Tibial artery (tissue), 4 donors: ENCODE results near the gene CARNS1.

ENCODE experiments used
- DNase-seq, 2 donors: peaks; one replicate each; pipeline ENCODE4 v3.0.0-alpha.2; 2019
- H3K27ac ChIP-seq, 2 donors: fragments of 200-600 bp; sonication (generic) in 1 of 2; 1 replicate in 1 of 2; 2 replicates in 1 of 2; pipeline ENCODE4 v1.5.1; 2018 to 2019; ENCODE audit warnings: mild to moderate bottlenecking in 1 of 2
- H3K27me3 ChIP-seq, 2 donors: fragments of 200-600 bp; sonication (generic) in 1 of 2; one replicate each; pipeline versions ENCODE4 v1.5.1 to v1.6.0; 2016 to 2019
- H3K36me3 ChIP-seq, 3 donors: fragments of 200-600 bp; sonication (generic) in 2 of 3; one replicate each; pipeline ENCODE4 v1.5.1; 2016 to 2019; ENCODE audit warnings: mild to moderate bottlenecking in 2 of 3
- H3K4me1 ChIP-seq, 4 donors: fragments of 200-600 bp; sonication (generic) in 2 of 4; 1 replicate in 3 of 4; 2 replicates in 1 of 4; pipeline ENCODE4 v1.5.1; 2016 to 2019
- H3K4me3 ChIP-seq, 2 donors: fragments of 200-600 bp; sonication (generic) in 1 of 2; 1 replicate in 1 of 2; 2 replicates in 1 of 2; pipeline ENCODE4 v1.5.1; 2018 to 2019; ENCODE audit warnings: mild to moderate bottlenecking in 2 of 2
- H3K9me3 ChIP-seq, 3 donors: fragments of 200-600 bp; sonication (generic) in 1 of 3; one replicate each; pipeline ENCODE4 v1.5.1; 2016 to 2019
- intact Hi-C: fragments of 100-400 bp; cut with DNase I; formaldehyde crosslinking; loops from one replicate; pipeline ENCODE4 v1.15.0; 2023; ENCODE audit warnings: low total_unique reads
- TF ChIP-seq, protein P1 (sequence below), 2 experiments: fragments of 200-600 bp in 1 of 2; fragments of 450-650 bp in 1 of 2; IDR thresholded peaks; one replicate each; pipeline ENCODE4 v1.5.1; 2017 to 2019; ENCODE audit warnings: antibody characterized with exemption in 2 of 2, mild to moderate bottlenecking in 1 of 2, moderate library complexity in 1 of 2

Gene CARNS1

DNA sequence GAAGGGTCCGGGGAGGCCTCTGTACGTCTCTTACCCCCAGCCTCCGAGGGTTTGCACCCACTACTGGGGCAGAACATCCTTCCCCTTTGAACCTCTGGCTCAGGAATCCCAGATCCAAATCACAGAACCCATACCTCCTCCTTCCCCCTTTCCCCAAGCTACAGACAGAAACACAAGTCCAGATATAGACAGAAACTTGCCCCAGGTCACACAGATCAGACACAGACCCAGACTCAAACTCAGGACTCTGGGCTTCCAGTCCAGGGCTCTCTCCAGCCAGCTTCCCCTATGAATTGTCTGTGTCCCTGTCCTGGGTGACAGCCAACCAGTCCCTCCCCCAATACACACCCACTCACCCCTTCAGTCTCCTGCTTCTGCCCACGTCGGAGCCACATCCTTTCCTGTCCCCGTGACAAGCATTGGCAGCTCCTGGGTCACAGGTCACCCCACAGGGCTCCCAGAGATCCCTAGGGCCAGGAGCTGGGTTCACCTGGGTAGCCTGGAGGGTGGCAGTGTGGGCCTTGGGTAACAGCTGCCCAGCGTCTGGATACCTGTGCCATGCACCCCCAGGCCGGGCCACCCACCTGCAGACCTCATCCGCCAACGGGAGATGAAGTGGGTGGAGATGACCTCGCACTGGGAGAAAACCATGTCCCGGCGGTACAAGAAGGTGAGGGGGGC is 10.8 kb upstream of the CARNS1 start:
- DNase-seq, result no peak
- peaks cover 0 to 5% (median 3%) of the 10 kb centered on the region in 3 donors for H3K36me3 ChIP-seq
- H3K27me3 ChIP-seq, result peaks cover 0 to 59% of the 10 kb centered on the region in 2 donors
- no peaks in the 10 kb centered on the region for H3K9me3 ChIP-seq
- no peak overlapping the region for H3K27ac ChIP-seq
- peaks cover 0 to 27% (median 17%) of the 10 kb centered on the region in 4 donors for H3K4me1 ChIP-seq
- TF ChIP-seq, protein P1, sequence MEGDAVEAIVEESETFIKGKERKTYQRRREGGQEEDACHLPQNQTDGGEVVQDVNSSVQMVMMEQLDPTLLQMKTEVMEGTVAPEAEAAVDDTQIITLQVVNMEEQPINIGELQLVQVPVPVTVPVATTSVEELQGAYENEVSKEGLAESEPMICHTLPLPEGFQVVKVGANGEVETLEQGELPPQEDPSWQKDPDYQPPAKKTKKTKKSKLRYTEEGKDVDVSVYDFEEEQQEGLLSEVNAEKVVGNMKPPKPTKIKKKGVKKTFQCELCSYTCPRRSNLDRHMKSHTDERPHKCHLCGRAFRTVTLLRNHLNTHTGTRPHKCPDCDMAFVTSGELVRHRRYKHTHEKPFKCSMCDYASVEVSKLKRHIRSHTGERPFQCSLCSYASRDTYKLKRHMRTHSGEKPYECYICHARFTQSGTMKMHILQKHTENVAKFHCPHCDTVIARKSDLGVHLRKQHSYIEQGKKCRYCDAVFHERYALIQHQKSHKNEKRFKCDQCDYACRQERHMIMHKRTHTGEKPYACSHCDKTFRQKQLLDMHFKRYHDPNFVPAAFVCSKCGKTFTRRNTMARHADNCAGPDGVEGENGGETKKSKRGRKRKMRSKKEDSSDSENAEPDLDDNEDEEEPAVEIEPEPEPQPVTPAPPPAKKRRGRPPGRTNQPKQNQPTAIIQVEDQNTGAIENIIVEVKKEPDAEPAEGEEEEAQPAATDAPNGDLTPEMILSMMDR (IDR thresholded peaks at IDR 0.05), result no peak
- intact Hi-C loops, result loop anchor here (5.0 kb wide), 1 partner anchor 63 kb away; the partner anchor contains the start of gene TMEM134
- H3K4me3 ChIP-seq, result no peak overlapping the region

DNA sequence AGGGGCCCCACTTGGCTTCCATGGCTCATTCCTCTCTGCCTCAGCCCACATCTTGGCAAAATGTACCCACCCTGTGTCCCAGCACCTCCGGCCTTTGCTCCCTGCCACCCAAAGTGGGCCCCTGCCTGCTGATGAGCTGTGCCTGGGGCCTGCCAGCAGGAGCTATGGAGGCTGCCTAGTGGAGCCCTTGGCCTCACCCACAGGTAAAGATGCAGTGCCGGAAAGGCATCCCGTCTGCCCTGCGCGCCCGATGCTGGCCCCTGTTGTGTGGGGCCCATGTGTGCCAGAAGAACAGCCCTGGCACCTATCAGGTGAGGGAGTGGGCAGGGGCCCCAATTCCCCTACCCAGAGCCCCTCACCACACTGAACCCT is 10.3 kb upstream of the CARNS1 start:
- Histone ChIP-seq H3K9me3 (no peaks in the 10 kb centered on the region), H3K4me3 (no peak overlapping the region), H3K27ac (no peak overlapping the region), H3K4me1 (peaks cover 0 to 24% (median 12%) of the 10 kb centered on the region in 4 donors), H3K36me3 (no peaks in the 10 kb centered on the region), H3K27me3 (peaks cover 0 to 65% of the 10 kb centered on the region in 2 donors)
- intact Hi-C loops, result no loop called here
- TF ChIP-seq, protein P1 (IDR thresholded peaks at IDR 0.05), result no peak
- DNase-seq, result no peak

DNA sequence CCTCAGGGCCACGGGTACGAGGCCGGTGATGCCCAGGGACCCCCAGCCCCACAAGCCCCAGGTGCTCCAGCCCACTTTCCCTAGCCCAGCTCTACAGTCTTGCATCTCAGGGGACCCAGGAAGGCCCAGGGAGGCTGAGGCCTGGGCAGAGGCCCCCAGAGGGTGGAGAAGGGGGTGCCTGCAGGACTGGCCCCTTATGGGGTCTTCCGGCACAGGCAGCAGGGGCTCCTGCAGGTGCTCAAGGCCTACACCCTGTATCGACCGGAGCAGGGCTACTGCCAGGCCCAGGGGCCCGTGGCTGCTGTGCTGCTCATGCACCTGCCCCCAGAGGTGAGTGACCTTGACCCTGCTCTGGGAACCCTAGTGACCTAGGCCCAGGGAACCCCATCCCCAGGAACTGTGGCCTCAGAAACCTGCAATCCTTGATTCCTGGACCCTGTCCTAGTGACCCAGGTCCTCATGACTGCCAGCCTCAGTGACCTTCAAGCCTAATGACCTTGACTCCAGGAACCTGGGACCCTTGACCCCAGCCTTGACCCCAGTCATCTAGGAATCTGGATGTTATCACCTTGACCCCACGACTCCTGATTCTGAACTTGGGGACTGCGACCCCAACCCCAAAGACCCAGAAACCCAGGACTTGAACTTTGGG is 9.7 kb upstream of the CARNS1 start:
- H3K4me3 ChIP-seq, result no peak overlapping the region
- DNase-seq, result no peak
- H3K4me1 ChIP-seq, result peaks cover 0 to 18% (median 6%) of the 10 kb centered on the region in 4 donors
- TF ChIP-seq, protein P1 (IDR thresholded peaks at IDR 0.05), result no peak
- intact Hi-C loops, result no loop called here
- H3K27me3 ChIP-seq, result peaks cover 0 to 71% of the 10 kb centered on the region in 2 donors
- H3K36me3 ChIP-seq, result no peaks in the 10 kb centered on the region
- H3K9me3 ChIP-seq, result no peaks in the 10 kb centered on the region
- H3K27ac ChIP-seq, result no peak overlapping the region

DNA sequence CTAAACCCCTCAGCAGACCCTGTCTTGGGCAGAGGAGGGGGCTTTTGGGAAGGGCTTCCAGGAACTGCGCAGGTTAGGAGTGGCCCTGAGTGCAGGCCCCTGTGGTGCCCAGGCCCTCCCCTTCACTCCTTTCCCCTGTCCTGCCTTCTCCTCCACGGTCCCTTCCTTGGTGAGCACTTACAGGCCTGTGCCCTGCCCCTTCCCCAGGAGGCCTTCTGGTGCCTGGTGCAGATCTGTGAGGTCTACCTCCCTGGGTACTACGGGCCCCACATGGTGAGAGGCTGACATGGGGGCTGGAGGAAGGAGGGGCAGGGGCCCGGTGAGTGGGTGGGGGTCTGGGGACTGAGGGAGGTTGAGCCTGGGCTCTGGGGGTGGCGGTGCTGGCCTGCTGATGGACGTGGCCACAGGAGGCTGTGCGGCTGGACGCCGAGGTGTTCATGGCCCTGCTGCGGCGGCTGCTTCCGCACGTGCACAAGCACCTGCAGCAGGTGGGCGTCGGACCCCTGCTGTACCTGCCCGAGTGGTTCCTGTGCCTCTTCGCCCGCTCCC is 9.0 kb upstream of the CARNS1 start:
- TF ChIP-seq, protein P1 (IDR thresholded peaks at IDR 0.05), result no peak
- Histone ChIP-seq H3K27ac (no peak overlapping the region), H3K36me3 (no peaks in the 10 kb centered on the region), H3K9me3 (no peaks in the 10 kb centered on the region), H3K4me1 (peaks cover 0 to 15% (median 5%) of the 10 kb centered on the region in 4 donors), H3K4me3 (no peak overlapping the region), H3K27me3 (peaks cover 0 to 78% of the 10 kb centered on the region in 2 donors)
- intact Hi-C loops, result no loop called here
- no peak for DNase-seq

DNA sequence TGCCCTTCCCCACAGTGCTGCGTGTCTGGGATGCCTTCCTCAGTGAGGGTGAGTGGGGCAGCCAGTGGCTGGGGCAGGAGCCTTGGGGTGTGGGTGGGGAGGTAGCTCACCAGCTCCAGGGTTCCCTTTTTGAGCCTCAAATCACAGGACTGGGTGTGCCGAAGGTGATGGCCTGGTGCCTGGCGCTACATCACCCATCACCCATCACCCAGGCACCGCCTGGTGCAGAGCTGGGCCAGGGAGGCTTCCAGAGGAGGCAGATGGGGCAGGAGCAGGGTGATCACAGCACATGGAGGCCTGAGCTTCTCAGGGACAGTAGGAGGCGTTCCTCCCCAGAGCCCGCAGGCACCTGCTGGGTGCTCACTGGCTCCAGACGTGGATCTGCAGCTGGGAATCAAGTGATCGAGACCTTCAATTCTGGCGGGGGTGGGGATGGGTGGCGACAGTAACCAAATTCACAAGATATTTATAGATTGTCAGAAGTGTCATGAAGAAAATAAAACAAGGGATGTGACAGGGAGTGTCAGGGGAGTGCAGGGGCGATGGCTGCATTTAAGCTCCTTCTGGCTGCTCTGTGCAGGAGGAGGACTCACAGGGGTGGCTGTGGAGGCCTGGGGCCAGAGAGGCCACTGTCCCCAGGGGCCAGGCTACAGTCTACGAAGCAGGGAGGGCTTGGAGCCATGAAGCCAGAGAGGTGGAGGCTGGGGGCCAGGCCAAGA is 8.3 kb upstream of the CARNS1 start:
- no peak for DNase-seq
- H3K36me3 ChIP-seq, result no peaks in the 10 kb centered on the region
- H3K4me1 ChIP-seq, result peaks cover 0 to 13% (median 3%) of the 10 kb centered on the region in 4 donors
- intact Hi-C loops, result no loop called here
- H3K9me3 ChIP-seq, result no peaks in the 10 kb centered on the region
- no peak overlapping the region for H3K27ac ChIP-seq
- TF ChIP-seq, protein P1 (IDR thresholded peaks at IDR 0.05), result no peak
- H3K27me3 ChIP-seq, result peaks cover 0 to 84% of the 10 kb centered on the region in 2 donors
- no peak overlapping the region for H3K4me3 ChIP-seq
